GM12878 (cell line): Measurements from ENCODE around the gene KLK8. TPM values are rescaled to one million over a fixed set of nuclear protein-coding genes. Genes with fewer than 3 reads are reported as not detected.

Experiments
- ATAC-seq: fragments of 200-7000 bp; cut with Tn5 transposase; 3 replicates; pipeline ENCODE4 v1.9.1; 2020; ENCODE audit warnings: mild to moderate bottlenecking, moderate library complexity
- BruUV-seq: library from RNA; stranded (reverse); fragments of 400-500 nt; replicated peaks from 2 replicates; lab custom pipeline; 2021; lab: Mats Ljungman, UMichigan
- CTCF ChIA-PET: fragments of 300-600 bp; sonication (Branson Sonifier 250); formaldehyde crosslinking; extraction: SDS; loops from one replicate; lab custom pipeline; 2021; ENCODE audit warnings: inconsistent platforms; lab: Yijun Ruan, JAX
- POLR2A ChIA-PET: fragments of 350-600 bp; formaldehyde crosslinking; extraction: SDS; loops from one replicate; lab custom pipeline; 2021; ENCODE audit warnings: inconsistent platforms; lab: Charles Lee
- RAD21 ChIA-PET: fragments of 300-600 bp; sonication (Branson Sonifier 250); formaldehyde crosslinking; loops from one replicate; lab custom pipeline; 2023; ENCODE audit warnings: antibody characterized with exemption; ENCODE audit not compliant: unreplicated experiment; lab: Charles Lee
- SMC1A ChIA-PET: fragments of 300-600 bp; sonication (Branson Sonifier 250); formaldehyde crosslinking; loops from one replicate; lab custom pipeline; 2023; ENCODE audit not compliant: unreplicated experiment, uncharacterized antibody; lab: Charles Lee
- DNase-seq: peaks from one replicate; pipeline ENCODE4 v3.0.0-alpha.2; 2011; ENCODE audit warnings: low read depth, low spot score
- FAIRE-seq: peaks from 3 replicates; lab custom pipeline; 2011; peaks lifted over from hg19 to GRCh38; lab: Jason Lieb, UNC
- H2AFZ ChIP-seq: 2 replicates; pipeline ENCODE4 v1.6.0; 2011; ENCODE audit warnings: low read depth, low read length, control low read depth; ENCODE audit not compliant: control insufficient read depth
- H3K27ac ChIP-seq: 2 replicates; pipeline ENCODE4 v1.5.1; 2011; ENCODE audit warnings: control low read depth; ENCODE audit not compliant: control insufficient read depth, insufficient read depth
- H3K27me3 ChIP-seq, 2 experiments: replicated peaks in 1 of 2; 2 replicates each; pipeline versions ENCODE4 v1.6.0 to v1.6.1; 2011; ENCODE audit warnings: low read length in 1 of 2; ENCODE audit not compliant: control insufficient read depth in 2 of 2, insufficient read depth in 2 of 2
- H3K36me3 ChIP-seq, 2 experiments: 2 replicates each; pipeline ENCODE4 v1.5.1; 2011; ENCODE audit warnings: low read length in 1 of 2; ENCODE audit not compliant: control insufficient read depth in 2 of 2, insufficient read depth in 2 of 2
- H3K4me1 ChIP-seq: 2 replicates; pipeline ENCODE4 v1.6.1; 2011; ENCODE audit warnings: mild to moderate bottlenecking, low read length, moderate library complexity, mixed read lengths; ENCODE audit not compliant: control insufficient read depth, insufficient read depth
- H3K4me2 ChIP-seq: 2 replicates; pipeline ENCODE4 v1.6.0; 2011; ENCODE audit warnings: control low read depth; ENCODE audit not compliant: control insufficient read depth, insufficient read depth
- H3K4me3 ChIP-seq: fragments of 200-600 bp; sonication (generic); 2 replicates; pipeline ENCODE4 v1.5.1; 2016
- H3K79me2 ChIP-seq: 2 replicates; pipeline ENCODE4 v1.6.0; 2011; ENCODE audit warnings: low read length; ENCODE audit not compliant: control insufficient read depth, insufficient read depth
- H3K9ac ChIP-seq: 2 replicates; pipeline ENCODE4 v1.8.0; 2011; ENCODE audit warnings: low read length, control low read depth, mixed read lengths; ENCODE audit not compliant: control insufficient read depth, insufficient read depth
- H3K9me3 ChIP-seq: replicated peaks from 3 replicates; pipeline ENCODE4 v1.5.1; 2011; ENCODE audit warnings: mild to moderate bottlenecking, low read length; ENCODE audit not compliant: control insufficient read depth, insufficient read depth
- H4K20me1 ChIP-seq: 2 replicates; pipeline ENCODE4 v1.6.0; 2011; ENCODE audit not compliant: control insufficient read depth, insufficient read depth
- BMI1 ChIP-seq: fragments of 450-650 bp; IDR thresholded peaks from 2 replicates; pipeline ENCODE4 v1.6.1; 2016; ENCODE audit warnings: mild to moderate bottlenecking, moderate library complexity, borderline replicate concordance
- EGR1 ChIP-seq, 2 experiments: IDR thresholded peaks; 1 replicate in 1 of 2; 2 replicates in 1 of 2; pipeline ENCODE4 v1.6.1; 2011 to 2012; ENCODE audit warnings: low read depth in 2 of 2, low read length in 2 of 2, borderline replicate concordance in 1 of 2, mild to moderate bottlenecking in 1 of 2, moderate library complexity in 1 of 2
- HCFC1 ChIP-seq: fragments of 150-350 bp; IDR thresholded peaks from 2 replicates; pipeline ENCODE4 v1.6.1; 2014; ENCODE audit warnings: low read length
- NFYB ChIP-seq: IDR thresholded peaks from 2 replicates; pipeline ENCODE4 v1.6.1; 2011; ENCODE audit warnings: low read depth, mild to moderate bottlenecking, low read length, improper control_type of control experiment, moderate library complexity; ENCODE audit not compliant: insufficient read depth
- REST ChIP-seq: IDR thresholded peaks from 2 replicates; pipeline ENCODE4 v1.6.1; 2012; ENCODE audit warnings: mild to moderate bottlenecking, low read depth, low read length
- WGBS: methylation state at CpG from one replicate; pipeline ENCODE4 v1.1.6; 2016; ENCODE audit warnings: low lambda C conversion rate; ENCODE audit not compliant: insufficient replicate concordance, insufficient coverage; ENCODE audit errors: missing lambda C conversion rate; 5-methylcytosine and 5-hydroxymethylcytosine counted together
- in situ Hi-C: fragments of 300-500 bp; cut with MboI; formaldehyde crosslinking; loops from 9 replicates; pipeline ENCODE4 v1.14.3; 2018; ENCODE audit warnings: mixed read lengths
- intact Hi-C: fragments of 100-400 bp; cut with micrococcal nuclease; formaldehyde crosslinking; loops from one replicate; pipeline ENCODE4 v1.14.2; 2022; ENCODE audit not compliant: unreplicated experiment
- polyA plus RNA-seq, 11 experiments: library from polyadenylated mRNA; depleted of rRNA in 4 of 11; unstranded in 6 of 11; stranded (reverse) in 5 of 11; fragments of >200 nt; fragmentation: Nextera tagmentation in 4 of 11; fragmentation: Illumina TruSeq in 1 of 11; extraction: Ambion mirVana in 4 of 11; extraction: Trizol in 1 of 11; gene quantifications; 1 replicate in 1 of 11; 2 replicates in 10 of 11; pipeline versions ENCODE4 v1.2.1 to v1.2.3, GENCODE V29; 2011 to 2016; ENCODE audit warnings: inconsistent platforms in 2 of 11, missing spikeins in 2 of 11, low read depth in 1 of 11
- total RNA-seq, 4 experiments: library from RNA; depleted of rRNA in 3 of 4; stranded (reverse); fragments of >200 nt in 3 of 4; fragmentation: Illumina TruSeq in 1 of 4; extraction: Trizol in 1 of 4; gene quantifications; 2 replicates each; pipeline versions ENCODE4 v1.2.1 to v1.2.3, GENCODE V29; 2013 to 2021
- TF ChIP-seq, protein P1 (sequence below): IDR thresholded peaks from 2 replicates; pipeline ENCODE4 v1.6.1; 2011; ENCODE audit warnings: low read depth, mild to moderate bottlenecking, low read length, moderate library complexity, borderline replicate concordance; ENCODE audit errors: extremely low read depth
- TF ChIP-seq, protein P2 (sequence below): fragments of 450-650 bp; IDR thresholded peaks from 2 replicates; pipeline ENCODE4 v1.6.1; 2018; ENCODE audit warnings: borderline replicate concordance, mild to moderate bottlenecking; ENCODE audit not compliant: partially characterized antibody

Gene KLK8
- total and polyA plus RNA-seq, 10 of the 15 experiments (the other 5 are each of a cell fraction or from before 2014, with no cell fraction given): not detected

- TF ChIP-seq BMI1 (no peak), EGR1 (IDR thresholded peaks at IDR 0.05; ENCODE audit: borderline replicate concordance in 1 of 2, low read depth in 2 of 2, low read length in 2 of 2) (no peak), REST (no peak)
- TF ChIP-seq, protein P1, sequence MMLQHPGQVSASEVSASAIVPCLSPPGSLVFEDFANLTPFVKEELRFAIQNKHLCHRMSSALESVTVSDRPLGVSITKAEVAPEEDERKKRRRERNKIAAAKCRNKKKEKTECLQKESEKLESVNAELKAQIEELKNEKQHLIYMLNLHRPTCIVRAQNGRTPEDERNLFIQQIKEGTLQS: no peak
- TF ChIP-seq, protein P2, sequence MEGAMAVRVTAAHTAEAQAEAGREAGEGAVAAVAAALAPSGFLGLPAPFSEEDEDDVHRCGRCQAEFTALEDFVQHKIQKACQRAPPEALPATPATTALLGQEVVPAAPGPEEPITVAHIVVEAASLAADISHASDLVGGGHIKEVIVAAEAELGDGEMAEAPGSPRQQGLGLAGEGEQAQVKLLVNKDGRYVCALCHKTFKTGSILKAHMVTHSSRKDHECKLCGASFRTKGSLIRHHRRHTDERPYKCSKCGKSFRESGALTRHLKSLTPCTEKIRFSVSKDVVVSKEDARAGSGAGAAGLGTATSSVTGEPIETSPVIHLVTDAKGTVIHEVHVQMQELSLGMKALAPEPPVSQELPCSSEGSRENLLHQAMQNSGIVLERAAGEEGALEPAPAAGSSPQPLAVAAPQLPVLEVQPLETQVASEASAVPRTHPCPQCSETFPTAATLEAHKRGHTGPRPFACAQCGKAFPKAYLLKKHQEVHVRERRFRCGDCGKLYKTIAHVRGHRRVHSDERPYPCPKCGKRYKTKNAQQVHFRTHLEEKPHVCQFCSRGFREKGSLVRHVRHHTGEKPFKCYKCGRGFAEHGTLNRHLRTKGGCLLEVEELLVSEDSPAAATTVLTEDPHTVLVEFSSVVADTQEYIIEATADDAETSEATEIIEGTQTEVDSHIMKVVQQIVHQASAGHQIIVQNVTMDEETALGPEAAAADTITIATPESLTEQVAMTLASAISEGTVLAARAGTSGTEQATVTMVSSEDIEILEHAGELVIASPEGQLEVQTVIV: no peak
Observed at GRCh38 chr19:51030631-51031030, 29.2 kb upstream of the KLK8 start (continued).

GRCh38 chr19:51029718-51030117 is 28.3 kb upstream of the KLK8 start:
- no TSS peak for BruUV-seq
- H3K36me3 ChIP-seq: no peaks in the 10 kb centered on the region
- ChIA-PET POLR2A (no interaction called here), SMC1A (no interaction called here), CTCF (no interaction called here), RAD21 (no interaction called here)
- no peak overlapping the region for H3K4me2 ChIP-seq
- H3K9me3 ChIP-seq: no peaks in the 10 kb centered on the region
- in situ Hi-C loops: no loop called here
- no peaks in the 10 kb centered on the region for H4K20me1 ChIP-seq
- H3K4me1 ChIP-seq: no peaks in the 10 kb centered on the region
- TF ChIP-seq NFYB (peak; percentile 66; the same call in 1 of the 2 replicates), HCFC1 (no peak)
- no peak overlapping the region for H3K4me3 ChIP-seq
- intact Hi-C loops: no loop called here
- no peak for DNase-seq
- FAIRE-seq: no peak
- H3K27me3 ChIP-seq: no peaks in the 10 kb centered on the region
- H3K79me2 ChIP-seq: no peaks in the 10 kb centered on the region
- WGBS: 45% methylated on average over 2 of the region's 2 CpGs
- no peak overlapping the region for H3K27ac ChIP-seq
- H3K9ac ChIP-seq: no peak overlapping the region
- no peak overlapping the region for H2AFZ ChIP-seq
- ATAC-seq: no peak
